Activated CD4-positive, alpha-beta T cell treated with anti-CD3 and anti-CD28 coated beads for 1 hour (primary cell): ENCODE measurements around the gene MCF2L.

Experiments
- DNase-seq: peaks from one replicate; pipeline ENCODE4 v3.0.0-alpha.2; 2020

The MCF2L gene

DNA sequence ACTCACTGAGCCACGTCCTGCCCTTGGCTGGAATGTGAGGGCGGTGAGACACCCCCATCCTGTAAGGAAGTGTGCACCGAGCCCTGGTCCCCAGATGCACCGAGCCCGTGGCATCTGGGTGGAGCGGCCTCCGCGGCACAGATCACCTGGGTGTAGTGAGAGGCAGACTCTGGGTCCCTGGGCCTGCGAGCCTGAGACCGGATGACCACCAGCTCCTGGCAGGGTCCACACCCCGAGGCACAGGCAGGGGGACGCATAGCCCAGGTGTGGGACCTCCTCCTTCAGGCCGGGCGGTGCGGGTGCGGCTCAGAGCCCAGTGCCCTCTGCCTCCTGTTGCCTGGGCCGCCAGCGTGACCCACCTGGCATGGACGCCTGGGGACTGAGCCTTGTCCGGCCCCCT, 12.4 kb downstream of the MCF2L start:
- no peak for DNase-seq

DNA sequence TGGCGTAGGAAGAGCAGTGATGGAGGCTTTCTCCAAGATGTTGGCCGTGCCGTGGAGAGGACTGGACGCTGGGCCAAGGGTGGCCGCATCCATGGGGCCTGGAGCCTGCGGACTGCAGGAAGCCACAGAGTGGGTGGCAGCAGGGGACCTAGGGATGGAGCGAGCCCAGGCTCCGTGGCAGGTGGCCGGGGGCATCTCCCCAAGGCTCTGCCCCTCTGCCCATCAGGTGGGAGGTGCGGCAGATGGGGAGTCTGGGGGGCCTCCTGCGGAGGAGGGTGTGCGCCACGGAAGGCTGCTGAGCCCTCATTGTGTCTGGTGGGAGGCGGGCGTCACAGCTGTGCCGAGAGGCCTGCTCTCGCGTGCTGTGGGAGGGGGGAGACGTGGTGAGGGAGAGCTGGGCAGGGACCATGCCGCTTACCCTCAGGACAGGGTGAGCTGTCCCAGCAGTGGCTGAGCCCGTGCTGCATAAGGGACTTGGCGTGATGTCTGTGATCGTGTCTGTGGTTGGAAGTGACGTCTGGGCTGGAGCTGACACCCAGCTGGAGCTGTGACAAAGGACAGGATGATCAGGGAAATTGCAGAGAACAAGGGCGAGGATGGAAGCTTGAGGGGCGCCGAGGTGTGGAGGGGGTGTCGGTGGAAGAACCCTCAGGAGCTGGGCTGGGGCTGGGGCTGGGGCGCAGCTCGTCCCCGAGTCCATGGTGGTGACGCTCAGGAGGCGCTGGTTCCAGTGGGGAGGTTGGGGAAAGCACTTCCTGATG, 13.4 kb downstream of the MCF2L start:
- no peak for DNase-seq

DNA sequence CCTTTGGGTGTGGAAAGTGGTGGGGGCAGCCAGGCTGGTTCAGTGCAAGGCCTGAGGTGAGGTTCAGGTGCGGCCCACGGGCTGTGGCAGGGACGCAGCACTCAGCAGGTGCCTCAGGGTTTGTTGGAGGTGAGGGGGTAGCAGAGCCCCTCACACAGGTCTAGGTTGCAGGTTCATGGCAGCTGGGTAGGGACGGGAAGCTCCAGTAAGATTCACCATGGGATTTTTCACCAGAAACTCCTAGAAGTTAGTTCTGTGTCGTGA, 14.0 kb downstream of the MCF2L start:
- no peak for DNase-seq

DNA sequence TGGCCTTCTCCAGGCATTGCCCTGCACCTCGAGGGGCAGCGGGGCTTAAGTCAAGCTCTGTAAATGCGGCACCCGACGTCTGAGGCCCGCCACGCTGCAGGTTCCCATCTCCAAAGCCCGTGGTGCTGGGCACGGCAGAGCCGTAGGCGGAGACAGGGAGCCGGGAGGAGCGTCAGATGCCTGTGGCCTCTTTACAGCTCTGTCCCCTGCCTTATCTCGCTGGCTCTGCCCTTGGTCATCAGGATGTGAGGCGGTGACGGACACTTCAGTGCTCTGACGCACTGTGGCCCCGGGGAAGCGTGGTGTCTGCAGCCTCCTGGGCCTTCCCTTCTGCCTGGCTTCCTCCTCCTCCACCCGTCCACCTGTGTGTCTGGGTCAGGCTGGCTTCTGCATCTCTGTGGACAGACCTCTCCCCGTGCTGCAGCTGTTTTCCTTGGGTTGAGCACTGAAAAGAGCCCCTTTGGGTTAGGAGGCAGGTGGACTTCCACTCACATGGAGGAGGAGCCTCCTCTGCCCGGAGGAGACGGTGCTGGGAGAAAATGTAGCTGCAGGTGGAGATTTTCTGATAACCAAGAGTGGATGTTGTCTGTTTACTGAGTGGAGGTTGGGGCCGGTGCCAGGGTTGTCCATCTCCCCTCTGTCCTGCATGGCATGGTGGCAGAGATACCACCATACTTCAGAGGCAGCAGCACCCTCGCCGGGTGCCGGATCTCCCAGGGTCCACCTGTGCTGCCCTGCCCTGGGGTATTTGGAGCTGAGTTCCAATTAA, 14.6 kb downstream of the MCF2L start:
- DNase-seq = no peak

DNA sequence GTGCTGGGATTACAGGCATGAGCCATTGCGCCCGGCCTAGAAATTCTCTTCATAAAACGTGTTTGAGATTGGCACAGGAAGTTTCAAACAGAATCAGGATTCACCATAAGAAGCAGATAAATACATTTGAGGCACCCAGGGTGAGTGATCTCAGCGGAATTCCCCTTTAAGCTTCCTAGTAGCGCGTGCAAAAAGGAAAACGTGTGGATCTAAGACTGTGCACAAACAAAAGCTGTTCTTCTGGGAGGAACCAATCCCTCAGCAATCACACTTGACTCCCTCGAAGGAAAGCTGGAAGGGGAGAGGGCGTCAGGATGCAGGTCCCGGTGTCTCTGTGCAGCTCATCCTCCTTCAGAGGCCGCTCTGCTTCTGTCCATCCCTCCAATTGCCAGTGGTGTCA, 15.5 kb downstream of the MCF2L start:
- DNase-seq = no peak

DNA sequence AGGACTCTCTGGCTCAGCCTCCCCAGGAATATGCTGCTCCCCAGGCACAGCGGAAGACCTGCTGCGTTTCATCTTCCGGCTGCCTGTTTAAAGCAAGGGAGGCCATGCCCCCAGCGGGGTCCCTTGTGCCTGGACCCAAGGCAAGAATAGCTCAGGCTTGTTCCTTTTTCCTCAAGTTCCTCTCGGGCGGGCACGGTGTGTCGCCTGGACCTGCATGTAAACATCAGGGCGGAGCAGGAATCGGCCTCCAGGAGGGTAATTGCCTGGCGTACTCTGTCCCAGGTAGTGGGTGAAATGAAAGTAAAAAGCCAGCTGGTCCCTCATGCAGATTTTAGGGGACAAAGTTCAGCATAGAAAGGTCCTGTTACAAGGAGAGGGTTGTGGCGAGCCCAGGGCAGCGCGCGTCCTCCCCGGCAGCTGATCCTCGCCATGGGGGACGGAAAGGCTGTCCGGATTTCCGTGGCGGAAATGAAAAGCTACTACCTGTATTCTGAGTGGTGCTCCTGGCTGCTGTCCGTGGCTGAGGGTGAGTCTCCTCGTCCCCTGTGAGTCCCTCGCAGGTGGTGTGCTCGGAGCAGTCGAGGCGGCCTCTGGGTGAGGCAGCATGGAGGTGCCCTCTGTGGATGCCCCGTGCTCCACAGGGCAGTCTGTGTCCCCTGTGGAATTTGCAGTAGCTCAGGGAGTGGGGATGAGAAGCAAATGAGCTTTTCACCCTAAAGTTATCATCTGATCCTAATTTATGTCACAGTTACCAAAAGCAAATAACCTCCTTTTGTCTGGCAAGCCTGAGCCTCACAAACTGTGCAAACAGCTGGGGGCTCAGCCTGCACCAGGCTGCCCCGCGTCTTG, 16.2 kb downstream of the MCF2L start:
- DNase-seq = no peak

DNA sequence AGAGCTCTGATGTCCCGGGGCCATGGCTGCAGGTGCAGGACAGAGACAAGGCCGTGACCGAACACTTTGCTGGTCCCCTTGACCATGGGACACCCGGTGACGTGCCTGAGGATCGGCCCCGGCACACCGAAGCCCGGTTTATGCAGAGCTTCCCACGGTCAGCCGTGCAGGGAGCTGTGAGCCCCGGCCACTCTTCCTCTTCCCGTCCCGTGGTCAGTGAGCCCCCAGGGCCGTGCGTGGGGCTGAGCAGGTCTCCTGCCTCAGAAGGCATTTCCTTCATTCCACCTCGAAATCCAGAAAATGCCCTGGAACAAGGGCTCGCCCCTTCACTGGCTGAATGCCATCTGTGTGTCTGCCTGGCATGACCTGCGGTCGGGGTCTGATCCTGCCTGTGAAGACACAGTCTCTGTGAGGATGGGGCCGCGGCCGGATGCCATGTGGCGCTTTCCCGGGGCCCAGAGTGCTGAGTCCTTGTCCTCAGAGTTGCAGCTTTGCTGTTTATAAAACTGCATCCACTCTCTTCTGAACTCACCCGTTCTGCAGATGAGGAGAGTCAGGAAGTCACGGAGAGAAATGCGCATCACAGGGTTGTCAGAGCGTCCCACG, 16.9 kb downstream of the MCF2L start:
- no peak for DNase-seq

DNA sequence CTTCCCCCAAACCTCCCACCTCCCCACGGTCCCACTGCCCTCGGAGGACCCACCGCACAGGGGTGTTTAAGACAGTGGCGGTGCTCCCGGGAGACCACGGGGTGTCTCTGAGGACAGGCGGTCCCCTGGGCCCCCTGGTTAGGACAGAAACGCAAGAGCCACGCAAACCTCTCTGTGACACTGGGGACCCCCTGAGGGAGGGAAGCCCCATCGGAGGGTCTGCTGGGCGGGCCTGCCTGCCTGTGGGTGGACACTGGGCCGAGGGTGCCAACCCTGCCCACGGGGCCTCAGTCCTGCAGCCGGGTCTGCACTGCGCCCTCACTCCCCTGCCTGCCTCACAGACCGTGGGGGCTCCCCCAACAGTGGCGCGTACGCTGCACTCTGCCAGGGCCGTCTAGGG, 17.5 kb downstream of the MCF2L start:
- no peak for DNase-seq

DNA sequence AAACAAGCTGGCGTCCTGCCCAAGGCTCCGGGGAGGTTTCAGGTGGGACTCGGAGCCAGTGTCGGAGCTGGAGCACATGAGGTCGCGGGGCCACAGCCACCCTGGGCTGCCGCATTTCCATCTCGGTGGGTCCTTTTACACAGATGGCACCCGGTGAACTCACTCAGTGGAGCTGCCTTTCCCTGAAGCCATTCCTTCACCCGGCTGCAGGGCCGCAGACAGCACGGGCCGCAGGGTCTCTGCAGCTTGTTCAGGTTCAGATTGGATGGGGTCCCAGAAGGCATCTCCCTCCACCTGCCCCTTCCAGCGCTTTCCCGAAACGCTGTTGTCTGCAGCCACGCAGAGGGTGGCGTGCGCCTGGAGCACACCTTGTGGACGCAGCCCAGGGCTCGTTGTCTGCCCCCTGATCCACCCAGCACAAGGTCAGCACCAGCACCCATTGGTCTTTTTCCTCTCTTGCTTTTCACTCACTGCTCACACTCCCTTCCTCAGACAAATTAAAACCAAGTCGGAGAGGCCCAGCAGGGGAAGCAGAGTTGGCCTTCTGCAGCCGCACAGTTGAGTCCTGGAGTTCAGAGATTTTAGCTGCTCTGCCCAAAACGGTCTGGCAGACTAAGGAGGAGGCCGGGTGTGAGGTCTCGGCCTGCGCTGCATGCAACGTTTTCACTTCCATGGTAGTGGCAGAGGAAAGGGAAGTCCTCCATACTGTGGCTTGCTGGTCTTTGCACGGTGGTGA, 18.1 kb downstream of the MCF2L start:
- no peak for DNase-seq

DNA sequence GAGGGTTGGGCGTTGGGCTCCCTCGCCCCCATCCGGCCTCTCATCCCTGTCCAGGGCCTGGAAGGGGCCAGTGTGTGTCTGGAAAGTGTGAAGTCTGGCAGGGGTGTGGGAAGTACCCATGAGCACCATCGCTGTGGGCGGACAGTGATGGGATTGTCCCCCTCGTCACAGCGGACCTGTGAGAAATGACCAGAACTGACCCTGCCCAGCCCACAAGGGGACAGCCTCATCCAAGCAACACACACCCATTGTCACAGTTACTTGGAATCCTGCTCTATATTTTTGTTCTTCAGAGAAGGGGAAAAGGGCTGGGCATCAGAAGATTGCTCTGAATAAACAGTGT, 18.6 kb downstream of the MCF2L start:
- DNase-seq = no peak

DNA sequence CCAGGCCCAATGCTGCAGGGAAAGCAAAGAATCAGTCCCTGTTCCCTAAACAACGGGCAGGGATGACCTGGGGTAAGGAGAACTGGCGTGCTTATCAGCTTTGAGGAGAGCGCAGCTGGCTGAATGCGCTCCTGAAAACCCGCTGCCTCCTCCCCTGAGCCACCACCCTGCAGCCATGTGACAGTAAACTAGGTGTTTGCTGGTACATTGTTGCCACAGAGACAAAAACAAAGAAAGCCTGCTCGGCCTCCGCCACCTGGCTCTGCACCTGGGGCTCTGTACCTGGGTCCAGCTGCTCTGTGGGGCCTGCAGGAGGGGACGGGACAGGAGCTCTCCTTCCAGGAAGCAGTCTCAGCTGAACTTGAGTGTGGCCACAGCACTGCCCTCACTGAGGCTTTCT, 21.8 kb downstream of the MCF2L start:
- no peak for DNase-seq

DNA sequence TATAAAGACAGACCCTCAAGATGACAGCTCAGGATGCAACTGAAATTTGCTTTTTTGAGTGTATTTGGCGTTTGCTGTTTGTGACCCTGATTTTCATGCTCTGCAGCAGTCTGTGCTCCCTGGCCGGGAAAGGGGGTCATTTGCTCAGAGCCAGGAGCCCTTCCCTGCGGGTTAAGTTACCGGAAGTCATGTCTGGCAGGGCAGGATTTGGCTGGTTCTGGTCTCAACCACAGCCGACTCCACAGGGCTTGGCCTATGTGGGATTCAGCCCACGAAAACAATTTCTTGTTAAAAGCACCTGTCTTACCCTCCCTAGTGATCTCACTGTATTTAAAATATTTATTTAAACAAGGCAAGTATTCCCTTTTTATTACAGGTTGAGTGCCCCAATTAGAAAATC, 22.6 kb downstream of the MCF2L start:
- DNase-seq = no peak

DNA sequence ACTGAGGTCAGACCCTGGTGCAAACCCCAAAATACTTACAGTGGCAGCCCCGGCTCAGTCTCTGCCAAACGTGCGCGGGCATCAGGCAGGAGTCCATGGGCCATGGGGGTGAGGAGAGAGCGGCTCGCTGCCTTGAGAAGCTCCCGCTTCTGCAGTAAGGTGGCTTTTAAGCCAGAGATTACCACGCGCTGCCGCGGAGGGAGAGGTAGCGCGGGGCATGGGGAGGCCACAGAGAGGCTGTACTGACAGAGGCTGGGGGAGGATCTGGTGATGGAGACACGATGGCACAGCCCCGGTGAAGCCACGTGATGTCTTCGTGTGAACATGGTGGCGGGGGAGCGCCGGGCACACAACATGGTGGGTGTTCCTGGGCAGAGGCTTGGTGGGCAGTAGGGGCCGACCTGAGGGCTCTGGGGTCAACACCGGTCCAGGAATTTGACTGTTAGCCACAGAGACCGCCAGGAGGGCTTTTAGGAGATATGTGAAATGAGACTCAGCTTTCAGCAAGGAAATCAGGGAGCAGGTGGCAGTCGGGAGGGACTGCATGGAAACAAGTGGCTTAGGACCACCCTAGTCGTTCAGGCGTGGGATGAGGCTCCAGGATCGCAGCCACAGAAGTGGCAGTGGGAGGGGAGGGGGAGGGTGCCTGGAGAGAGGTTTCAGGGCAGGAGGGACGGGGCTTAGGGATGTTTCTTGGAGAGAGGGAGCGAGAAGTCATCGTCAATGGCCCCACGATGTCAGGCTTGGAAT, 24.1 kb downstream of the MCF2L start:
- DNase-seq = no peak

DNA sequence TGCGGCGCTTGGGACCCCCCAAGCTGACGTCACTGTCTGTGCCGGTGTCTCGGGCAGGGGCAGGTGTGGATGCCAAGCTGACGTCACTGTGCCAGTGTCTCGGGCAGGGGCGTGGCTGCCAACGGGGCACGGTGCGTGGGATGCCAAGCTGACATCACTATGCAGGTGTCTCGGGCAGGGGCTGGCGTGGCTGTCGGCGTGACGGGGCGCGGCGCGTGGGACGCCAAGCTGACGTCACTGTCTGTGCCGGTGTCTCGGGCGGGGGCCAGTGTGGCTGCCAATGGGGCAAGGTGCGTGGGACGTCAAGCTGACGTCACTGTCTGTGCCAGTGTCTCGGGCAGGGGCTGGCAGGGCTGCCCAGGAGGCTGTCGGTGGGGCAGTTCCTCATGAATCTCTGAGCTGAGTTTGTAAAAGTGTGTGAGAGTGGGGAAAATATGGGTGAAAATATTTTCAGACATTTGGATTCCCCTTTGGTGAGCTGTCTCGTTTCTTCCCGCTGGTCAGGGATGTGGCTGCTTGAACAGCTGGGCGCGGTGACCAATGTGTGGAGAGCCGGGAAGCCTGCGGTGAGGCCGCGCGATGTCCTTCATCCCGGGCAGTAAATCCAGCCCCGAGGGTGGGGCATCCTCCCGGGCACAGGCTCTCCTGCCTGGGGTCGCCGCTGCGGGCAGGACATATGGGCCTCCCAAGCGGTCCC, 25.2 kb downstream of the MCF2L start:
- no peak for DNase-seq

DNA sequence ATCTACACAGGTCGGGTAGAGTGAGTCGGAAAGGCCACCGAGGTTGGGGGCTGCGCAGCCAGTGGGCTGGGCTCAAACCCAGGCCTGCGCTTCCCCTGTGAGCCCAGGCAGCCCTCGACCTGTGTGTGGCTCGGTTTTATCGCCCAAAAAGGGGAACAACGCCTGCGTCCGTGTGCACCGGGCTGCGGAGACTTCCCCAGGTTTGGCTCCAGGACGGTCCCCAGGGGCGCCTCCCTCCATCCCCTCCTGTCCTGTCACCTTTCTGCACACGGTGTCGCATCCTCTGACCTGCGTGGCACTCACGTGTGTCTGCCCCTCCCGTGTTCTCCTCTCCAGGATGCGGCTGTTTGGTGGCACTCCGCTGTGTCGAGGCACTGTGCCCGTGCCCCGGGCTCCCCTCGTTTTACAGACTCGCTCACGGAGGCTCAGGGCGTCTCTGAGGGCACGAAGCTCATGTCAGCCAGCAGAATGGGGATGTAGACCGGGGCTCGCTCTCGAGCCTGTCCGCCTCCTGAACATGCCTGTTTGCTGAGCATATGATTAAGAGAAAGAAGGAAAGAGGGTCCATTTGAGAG, 25.9 kb downstream of the MCF2L start:
- DNase-seq = no peak

DNA sequence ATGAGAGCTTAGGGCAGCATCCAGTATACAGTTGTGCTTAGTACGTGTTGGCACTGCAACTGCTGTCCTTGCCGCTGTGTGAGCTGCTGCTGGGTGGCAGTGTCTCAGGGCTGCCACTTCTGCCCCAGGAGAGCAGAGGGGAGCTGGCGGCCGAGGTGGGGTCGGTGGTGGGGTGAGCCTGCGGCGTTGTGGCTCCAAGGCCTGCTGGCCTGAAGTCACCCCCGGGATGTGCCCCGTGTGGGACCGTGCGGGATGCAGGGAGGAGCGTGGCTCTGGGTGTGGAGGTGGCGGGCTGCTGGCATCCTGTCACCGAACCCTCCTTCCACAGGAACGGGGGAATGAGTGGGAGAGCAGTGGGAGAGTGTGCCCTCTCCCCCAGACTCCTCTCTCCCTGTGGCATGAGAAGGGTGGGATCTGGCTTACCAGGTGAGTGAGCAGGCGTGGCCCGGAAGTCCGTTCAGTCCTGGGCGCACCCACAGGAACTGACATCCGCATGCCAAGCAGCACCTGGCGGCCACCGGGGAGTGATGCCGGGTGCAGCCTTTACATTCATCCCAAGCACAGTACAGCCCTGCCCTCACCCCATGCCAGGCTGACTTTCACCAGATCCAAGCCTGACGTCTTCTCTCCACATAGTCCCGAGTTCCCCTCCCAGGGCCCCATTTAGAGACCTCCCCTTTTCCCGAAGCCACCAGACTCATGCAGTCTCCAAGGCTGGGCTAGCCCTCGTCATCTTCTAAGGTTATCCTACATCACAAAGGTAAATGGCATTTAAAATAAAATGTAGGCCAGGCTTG, 26.6 kb downstream of the MCF2L start:
- no peak for DNase-seq

DNA sequence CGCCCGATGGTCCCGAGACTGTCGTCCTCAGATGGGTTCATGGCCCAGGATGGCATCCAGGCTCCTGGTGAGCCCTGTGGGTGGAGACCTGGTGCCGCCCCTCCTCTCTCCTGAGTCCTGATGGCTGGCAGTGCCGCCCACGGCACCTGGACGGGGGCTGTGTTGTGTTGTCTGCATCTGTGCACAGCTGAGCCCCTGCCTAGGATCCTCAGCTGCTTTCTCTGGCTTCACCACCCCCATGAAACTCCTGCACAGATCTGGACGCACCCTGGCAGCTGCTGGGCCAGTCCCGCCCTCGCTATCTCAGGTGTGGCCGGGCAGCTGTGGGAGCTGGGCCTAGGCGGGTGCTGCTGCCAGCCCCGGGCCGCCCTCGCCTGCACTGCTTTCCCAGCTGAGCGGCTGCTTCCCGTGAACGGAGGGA, 27.7 kb downstream of the MCF2L start:
- DNase-seq = no peak

DNA sequence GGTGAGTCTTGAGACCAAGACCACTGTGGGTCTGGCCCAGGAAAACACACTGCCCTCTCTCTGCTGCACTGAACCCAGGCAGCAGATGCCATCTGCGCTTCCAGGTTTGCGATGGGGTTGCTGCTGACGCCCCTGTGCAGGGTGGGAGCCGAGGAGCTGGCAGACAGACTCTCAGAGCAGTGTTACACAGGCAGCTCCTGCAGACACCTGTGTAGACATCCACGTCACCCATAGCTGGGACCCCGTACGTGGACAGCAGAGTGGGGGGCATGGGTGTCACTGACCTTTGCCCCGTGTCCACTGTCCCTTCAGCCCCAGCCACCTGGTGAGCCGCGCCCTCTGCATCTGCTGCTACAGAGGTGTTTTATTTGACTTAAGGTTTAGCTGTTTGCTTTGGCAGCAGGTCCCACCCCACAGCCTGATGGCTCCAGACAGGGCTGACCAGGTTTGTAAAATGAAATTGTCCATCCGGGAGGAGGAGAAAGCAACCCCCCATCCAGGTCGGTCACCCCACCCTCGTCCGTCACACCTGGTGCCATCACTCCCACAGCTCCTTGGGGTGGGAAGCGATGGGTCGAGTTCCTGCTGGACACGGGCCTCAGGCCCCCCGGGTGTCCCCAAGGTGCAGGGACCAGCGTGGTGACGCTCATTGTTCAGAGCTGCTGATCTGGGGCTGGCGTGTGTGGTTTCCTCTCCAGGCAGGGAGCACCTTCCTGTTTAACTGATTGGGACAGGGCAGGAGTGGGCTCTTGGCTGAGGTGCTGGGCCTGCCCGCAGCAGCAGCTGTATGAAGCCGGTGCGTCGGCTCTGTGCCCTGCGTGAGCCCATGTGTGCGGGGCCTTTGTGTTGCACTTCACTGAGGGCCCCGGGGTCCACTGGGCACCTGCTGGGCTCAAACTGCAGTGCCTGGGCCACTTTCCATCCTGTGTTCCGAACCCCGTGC, 28.4 kb downstream of the MCF2L start:
- DNase-seq = no peak
